ENCODE measurements around the gene FER1L5.

FER1L5 gene

GRCh38 chr2:96679848-96680247 lies 37.3 kb downstream of the FER1L5 start:
- Histone ChIP-seq H3K27ac (ENCODE audit: low read depth in 2 of 2, low read length in 2 of 2) (no peak overlapping the region), H3K27me3 (ENCODE audit: control insufficient read depth in 2 of 2, insufficient read depth in 2 of 2, low read length in 2 of 2) (no peaks in the 10 kb centered on the region), H3K36me3 (ENCODE audit: control insufficient read depth in 2 of 2, insufficient read depth in 2 of 2, low read length in 2 of 2) (no peaks in the 10 kb centered on the region), H3K9me3 (ENCODE audit: control insufficient read depth in 2 of 2, low read length in 2 of 2) (no peaks in the 10 kb centered on the region), H3K4me1 (ENCODE audit: control insufficient read depth in 2 of 2, insufficient read depth in 2 of 2, low read length in 2 of 2) (peaks cover 0 to 7% of the 10 kb centered on the region in 2 donors), H3K4me3 (ENCODE audit: low read length in 2 of 2) (no peak overlapping the region), H3K9ac (ENCODE audit: low read depth in 1 of 2, low read length in 2 of 2) (no peak overlapping the region)

DNA sequence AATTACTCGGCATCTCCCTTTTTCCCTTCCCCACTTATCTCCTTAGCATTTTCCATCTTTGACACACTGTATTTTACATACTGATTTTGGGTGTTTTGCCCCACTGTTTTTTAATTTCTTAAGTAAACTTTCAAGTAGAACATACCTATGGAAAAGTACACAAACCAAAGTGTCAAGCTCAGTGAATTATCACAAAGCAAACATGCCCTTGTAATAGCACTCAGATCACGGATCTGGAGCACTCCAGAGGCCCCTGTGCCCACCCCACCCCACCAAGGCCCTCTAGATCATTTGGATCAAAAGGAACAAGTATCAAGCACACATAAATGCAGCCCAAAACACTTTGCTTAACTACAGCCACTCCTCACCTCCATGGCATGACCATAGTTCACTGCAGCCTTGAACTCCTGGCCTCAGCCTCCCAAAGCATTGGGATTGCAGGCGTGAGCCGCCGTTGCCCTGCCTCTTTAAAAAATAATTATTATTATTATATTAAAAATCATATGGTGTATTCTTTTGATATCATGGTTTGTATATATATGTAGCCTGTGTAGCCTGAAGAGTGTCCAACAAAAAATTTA lies 38.1 kb downstream of the FER1L5 start:
- Histone ChIP-seq H3K9me3 (ENCODE audit: control insufficient read depth in 2 of 2, low read length in 2 of 2) (no peaks in the 10 kb centered on the region), H3K27me3 (ENCODE audit: control insufficient read depth in 2 of 2, insufficient read depth in 2 of 2, low read length in 2 of 2) (no peaks in the 10 kb centered on the region), H3K9ac (ENCODE audit: low read depth in 1 of 2, low read length in 2 of 2) (no peak overlapping the region), H3K36me3 (ENCODE audit: control insufficient read depth in 2 of 2, insufficient read depth in 2 of 2, low read length in 2 of 2) (no peaks in the 10 kb centered on the region), H3K4me1 (ENCODE audit: control insufficient read depth in 2 of 2, insufficient read depth in 2 of 2, low read length in 2 of 2) (peaks cover 0 to 7% of the 10 kb centered on the region in 2 donors), H3K27ac (ENCODE audit: low read depth in 2 of 2, low read length in 2 of 2) (no peak overlapping the region), H3K4me3 (ENCODE audit: low read length in 2 of 2) (no peak overlapping the region)

DNA sequence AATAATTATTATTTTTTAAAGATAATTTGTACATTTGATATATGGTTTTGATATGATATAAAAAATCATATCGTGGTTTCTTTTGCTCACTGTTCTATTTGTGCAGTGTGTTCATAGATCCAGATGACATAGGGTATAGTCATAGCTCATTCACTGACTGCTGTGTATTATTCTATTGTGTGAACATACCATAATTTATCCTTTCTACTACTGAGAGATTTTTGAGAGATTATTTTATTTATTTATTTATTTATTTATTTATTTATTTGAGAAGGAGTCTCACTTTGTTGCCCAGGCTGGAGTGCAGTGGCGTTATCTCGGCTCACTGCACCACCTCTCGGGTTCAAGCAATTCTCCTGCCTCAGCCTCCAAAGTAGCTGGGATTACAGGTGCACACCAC lies 39.0 kb downstream of the FER1L5 start:
- Histone ChIP-seq H3K27ac (ENCODE audit: low read depth in 2 of 2, low read length in 2 of 2) (no peak overlapping the region), H3K9me3 (ENCODE audit: control insufficient read depth in 2 of 2, low read length in 2 of 2) (no peaks in the 10 kb centered on the region), H3K4me1 (ENCODE audit: control insufficient read depth in 2 of 2, insufficient read depth in 2 of 2, low read length in 2 of 2) (peaks cover 0 to 7% of the 10 kb centered on the region in 2 donors), H3K27me3 (ENCODE audit: control insufficient read depth in 2 of 2, insufficient read depth in 2 of 2, low read length in 2 of 2) (no peaks in the 10 kb centered on the region), H3K36me3 (ENCODE audit: control insufficient read depth in 2 of 2, insufficient read depth in 2 of 2, low read length in 2 of 2) (no peaks in the 10 kb centered on the region), H3K4me3 (ENCODE audit: low read length in 2 of 2) (no peak overlapping the region), H3K9ac (ENCODE audit: low read depth in 1 of 2, low read length in 2 of 2) (no peak overlapping the region)

DNA sequence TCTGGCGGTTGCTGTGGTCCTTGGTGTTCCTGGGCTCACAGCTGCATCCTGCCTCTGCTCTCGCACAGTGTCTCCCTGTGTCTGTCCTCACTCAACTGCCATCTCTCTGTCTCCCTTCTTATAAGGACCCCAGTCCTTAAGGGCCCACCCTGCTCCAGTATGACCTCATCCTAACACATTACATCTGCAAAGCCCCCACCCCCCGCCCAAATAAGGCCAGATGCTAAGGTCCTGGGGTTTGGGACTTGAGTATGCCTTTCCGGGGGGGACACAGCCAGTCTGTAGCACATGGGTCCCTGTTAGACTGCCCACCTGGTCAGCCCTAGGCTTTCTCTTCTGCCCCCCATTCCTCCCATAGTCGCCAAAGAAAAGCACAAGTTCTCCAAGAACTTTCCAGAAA lies 40.7 kb downstream of the FER1L5 start:
- Histone ChIP-seq H3K36me3 (ENCODE audit: control insufficient read depth in 2 of 2, insufficient read depth in 2 of 2, low read length in 2 of 2) (no peaks in the 10 kb centered on the region), H3K27me3 (ENCODE audit: control insufficient read depth in 2 of 2, insufficient read depth in 2 of 2, low read length in 2 of 2) (no peaks in the 10 kb centered on the region), H3K9ac (ENCODE audit: low read depth in 1 of 2, low read length in 2 of 2) (no peak overlapping the region), H3K4me3 (ENCODE audit: low read length in 2 of 2) (no peak overlapping the region), H3K27ac (ENCODE audit: low read depth in 2 of 2, low read length in 2 of 2) (no peak overlapping the region), H3K4me1 (ENCODE audit: control insufficient read depth in 2 of 2, insufficient read depth in 2 of 2, low read length in 2 of 2) (peaks cover 0 to 7% of the 10 kb centered on the region in 2 donors), H3K9me3 (ENCODE audit: control insufficient read depth in 2 of 2, low read length in 2 of 2) (no peaks in the 10 kb centered on the region)

GRCh38 chr2:96683972-96684820 lies 41.6 kb downstream of the FER1L5 start:
- peaks cover 0 to 7% of the 10 kb centered on the region in 2 donors for H3K4me1 ChIP-seq (ENCODE audit: control insufficient read depth in 2 of 2, insufficient read depth in 2 of 2, low read length in 2 of 2)
- H3K4me3 ChIP-seq (ENCODE audit: low read length in 2 of 2), result no peak overlapping the region
- H3K27me3 ChIP-seq (ENCODE audit: control insufficient read depth in 2 of 2, insufficient read depth in 2 of 2, low read length in 2 of 2), result no peaks in the 10 kb centered on the region

DNA sequence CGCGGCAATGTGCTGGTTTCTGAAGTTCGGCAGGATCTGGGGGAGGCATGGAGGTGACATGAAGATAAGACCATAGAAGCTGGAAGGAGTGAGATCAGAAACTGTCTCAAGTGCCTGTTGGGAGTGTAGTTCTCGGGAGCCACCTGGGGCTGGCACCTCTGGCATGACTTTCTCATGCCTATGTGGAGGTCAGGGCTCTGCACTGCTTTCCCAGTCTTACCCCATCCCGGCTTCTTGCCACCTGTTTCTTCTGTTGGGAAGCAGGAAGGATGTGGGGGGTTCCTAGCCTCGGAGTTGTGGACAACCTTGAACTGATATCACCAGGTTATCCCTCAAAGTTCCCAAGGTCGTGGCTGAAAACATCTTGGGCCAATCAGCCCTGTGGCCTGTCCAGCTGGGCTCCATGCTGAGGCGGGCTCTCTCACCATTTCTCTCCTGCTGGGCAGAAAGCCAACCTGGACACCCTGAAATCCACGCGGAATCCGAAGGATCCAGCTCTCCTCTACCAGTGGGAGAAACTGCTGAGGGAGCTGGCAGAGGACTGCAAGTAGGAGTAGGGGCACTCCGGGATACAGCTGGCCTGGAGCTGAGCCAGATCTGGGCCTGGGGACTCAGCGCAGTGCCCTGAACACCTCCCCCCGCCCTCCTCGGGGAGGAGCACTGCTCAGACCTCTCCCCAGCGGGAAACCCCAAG lies 42.5 kb downstream of the FER1L5 start:
- Histone ChIP-seq H3K27me3 (ENCODE audit: control insufficient read depth in 2 of 2, insufficient read depth in 2 of 2, low read length in 2 of 2) (no peaks in the 10 kb centered on the region), H3K36me3 (ENCODE audit: control insufficient read depth in 2 of 2, insufficient read depth in 2 of 2, low read length in 2 of 2) (no peaks in the 10 kb centered on the region), H3K9me3 (ENCODE audit: control insufficient read depth in 2 of 2, low read length in 2 of 2) (no peaks in the 10 kb centered on the region), H3K4me1 (ENCODE audit: control insufficient read depth in 2 of 2, insufficient read depth in 2 of 2, low read length in 2 of 2) (peaks cover 0 to 3% of the 10 kb centered on the region in 2 donors), H3K4me3 (ENCODE audit: low read length in 2 of 2) (no peak overlapping the region), H3K9ac (ENCODE audit: low read depth in 1 of 2, low read length in 2 of 2) (no peak overlapping the region), H3K27ac (ENCODE audit: low read depth in 2 of 2, low read length in 2 of 2) (no peak overlapping the region)

More at GRCh38 chr2:96683972-96684820, 41.6 kb downstream of the FER1L5 start:
- no peaks in the 10 kb centered on the region for H3K9me3 ChIP-seq (ENCODE audit: control insufficient read depth in 2 of 2, low read length in 2 of 2)
- no peaks in the 10 kb centered on the region for H3K36me3 ChIP-seq (ENCODE audit: control insufficient read depth in 2 of 2, insufficient read depth in 2 of 2, low read length in 2 of 2)
- H3K9ac ChIP-seq (ENCODE audit: low read depth in 1 of 2, low read length in 2 of 2), result no peak overlapping the region
- H3K27ac ChIP-seq (ENCODE audit: low read depth in 2 of 2, low read length in 2 of 2), result no peak overlapping the region

DNA sequence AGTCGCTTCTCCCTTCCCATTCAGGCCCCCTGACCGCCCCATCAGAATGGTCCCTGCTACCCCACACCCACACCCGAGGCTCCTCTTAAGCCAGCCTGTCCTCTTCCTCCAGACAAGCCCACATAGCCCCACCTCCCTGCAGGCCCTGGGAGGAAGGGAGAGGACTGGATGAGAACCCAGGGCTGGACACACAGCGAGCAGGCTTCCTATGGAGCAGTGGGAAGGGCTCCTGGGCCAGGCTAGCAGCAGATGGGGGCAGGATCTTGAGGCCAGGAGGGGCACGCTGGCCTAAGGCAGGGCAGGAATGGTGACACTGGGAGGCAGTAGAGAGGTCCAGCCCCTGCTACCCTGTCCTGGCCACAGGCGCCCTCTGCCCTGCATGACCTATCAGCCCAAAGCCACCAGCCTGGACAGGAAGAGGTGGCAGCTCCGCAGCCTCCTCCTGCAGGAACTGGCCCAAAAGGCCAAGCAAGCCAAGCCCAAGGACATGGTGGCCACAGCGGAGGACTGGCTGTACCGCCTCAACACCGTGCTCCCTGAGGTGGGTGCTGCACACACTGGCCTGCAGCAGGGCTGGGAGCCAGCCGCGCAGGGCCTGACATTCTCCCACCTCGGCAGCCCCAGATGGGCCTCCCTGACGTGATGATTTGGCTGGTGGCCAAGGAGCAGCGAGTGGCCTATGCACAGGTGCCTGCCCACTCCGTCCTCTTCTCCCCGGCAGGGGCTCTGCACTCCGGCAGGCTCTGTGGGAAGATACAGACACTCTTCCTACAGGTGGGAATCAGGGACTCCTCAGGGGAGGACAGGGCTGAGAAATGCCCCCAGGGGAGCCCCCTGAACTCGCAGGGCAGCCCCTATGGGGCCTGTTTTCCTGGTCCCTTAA lies 43.3 kb downstream of the FER1L5 start:
- no peaks in the 10 kb centered on the region for H3K36me3 ChIP-seq (ENCODE audit: control insufficient read depth in 2 of 2, insufficient read depth in 2 of 2, low read length in 2 of 2)
- no peak overlapping the region for H3K27ac ChIP-seq (ENCODE audit: low read depth in 2 of 2, low read length in 2 of 2)
- H3K27me3 ChIP-seq (ENCODE audit: control insufficient read depth in 2 of 2, insufficient read depth in 2 of 2, low read length in 2 of 2), result no peaks in the 10 kb centered on the region
- H3K9me3 ChIP-seq (ENCODE audit: control insufficient read depth in 2 of 2, low read length in 2 of 2), result no peaks in the 10 kb centered on the region
- H3K4me1 ChIP-seq (ENCODE audit: control insufficient read depth in 2 of 2, insufficient read depth in 2 of 2, low read length in 2 of 2), result no peaks in the 10 kb centered on the region
- H3K9ac ChIP-seq (ENCODE audit: low read depth in 1 of 2, low read length in 2 of 2), result no peak overlapping the region
- H3K4me3 ChIP-seq (ENCODE audit: low read length in 2 of 2), result no peak overlapping the region

DNA sequence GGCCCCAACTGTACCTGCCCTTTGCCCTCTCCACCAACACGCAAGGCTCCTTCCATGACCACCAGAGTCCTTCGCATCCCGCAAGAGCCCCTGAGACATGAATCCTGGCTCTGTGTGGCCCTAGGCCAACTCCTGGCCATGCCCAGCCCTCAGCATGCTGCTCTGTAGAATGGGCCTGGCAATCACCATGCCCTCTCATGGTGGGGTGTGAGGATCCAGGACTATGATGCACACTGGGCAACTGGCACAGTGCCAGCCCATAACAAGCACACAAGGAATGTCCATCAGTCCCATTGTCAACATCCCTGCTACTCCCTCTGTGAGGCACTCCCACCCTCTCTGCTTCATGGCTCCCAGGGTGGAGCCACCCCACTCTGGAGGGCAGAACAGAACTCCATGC lies 44.7 kb downstream of the FER1L5 start:
- H3K9ac ChIP-seq (ENCODE audit: low read depth in 1 of 2, low read length in 2 of 2), result no peak overlapping the region
- no peaks in the 10 kb centered on the region for H3K36me3 ChIP-seq (ENCODE audit: control insufficient read depth in 2 of 2, insufficient read depth in 2 of 2, low read length in 2 of 2)
- no peaks in the 10 kb centered on the region for H3K4me1 ChIP-seq (ENCODE audit: control insufficient read depth in 2 of 2, insufficient read depth in 2 of 2, low read length in 2 of 2)
- no peaks in the 10 kb centered on the region for H3K27me3 ChIP-seq (ENCODE audit: control insufficient read depth in 2 of 2, insufficient read depth in 2 of 2, low read length in 2 of 2)
- no peaks in the 10 kb centered on the region for H3K9me3 ChIP-seq (ENCODE audit: control insufficient read depth in 2 of 2, low read length in 2 of 2)
- H3K27ac ChIP-seq (ENCODE audit: low read depth in 2 of 2, low read length in 2 of 2), result no peak overlapping the region
- H3K4me3 ChIP-seq (ENCODE audit: low read length in 2 of 2), result no peak overlapping the region

- Histone ChIP-seq H3K36me3 (ENCODE audit: control insufficient read depth in 2 of 2, insufficient read depth in 2 of 2, low read length in 2 of 2) (no peaks in the 10 kb centered on the region), H3K9me3 (ENCODE audit: control insufficient read depth in 2 of 2, low read length in 2 of 2) (no peaks in the 10 kb centered on the region), H3K4me1 (ENCODE audit: control insufficient read depth in 2 of 2, insufficient read depth in 2 of 2, low read length in 2 of 2) (no peaks in the 10 kb centered on the region), H3K9ac (ENCODE audit: low read depth in 1 of 2, low read length in 2 of 2) (no peak overlapping the region), H3K27ac (ENCODE audit: low read depth in 2 of 2, low read length in 2 of 2) (no peak overlapping the region), H3K4me3 (ENCODE audit: low read length in 2 of 2) (no peak overlapping the region), H3K27me3 (ENCODE audit: control insufficient read depth in 2 of 2, insufficient read depth in 2 of 2, low read length in 2 of 2) (no peaks in the 10 kb centered on the region)
These were observed 45.4 kb downstream of the FER1L5 start for GRCh38 chr2:96687711-96688640.
